HG02623 (cell line): ENCODE measurements around the gene TELO2.

ENCODE experiments used
- ATAC-seq: cut with Tn5 transposase; IDR thresholded peaks from one replicate; pipeline ENCODE4 v1.9.1; 2021; ENCODE audit warnings: moderate library complexity; ENCODE audit not compliant: unreplicated experiment

TELO2 gene

GRCh38 chr16:1492923-1493745 lies at the start of gene TELO2:
Gene TELO2 (plus strand): TSS chr16:1493360. CDS start chr16:1494282, 922 bp downstream.
- ATAC-seq: peak; percentile 62

- ATAC-seq: no peak
These were observed 49.7 kb upstream of the TELO2 start for GRCh38 chr16:1443403-1443973.

- ATAC-seq: no peak
These were observed 49.0 kb upstream of the TELO2 start, which contains the start of gene CCDC154 for GRCh38 chr16:1443980-1444729. Gene CCDC154 (minus strand): TSS chr16:1444556. CDS start chr16:1444322, 234 bp downstream.

- ATAC-seq: no peak
These were observed 48.2 kb upstream of the TELO2 start for GRCh38 chr16:1444730-1445517.

GRCh38 chr16:1445518-1446203 lies 47.5 kb upstream of the TELO2 start:
- ATAC-seq: no peak

GRCh38 chr16:1446296-1447080 lies 46.7 kb upstream of the TELO2 start:
- no peak for ATAC-seq

GRCh38 chr16:1447965-1448364 lies 45.2 kb upstream of the TELO2 start:
- ATAC-seq: no peak

GRCh38 chr16:1448536-1449116 lies 44.5 kb upstream of the TELO2 start:
- no peak for ATAC-seq

- ATAC-seq: no peak
These were observed 43.9 kb upstream of the TELO2 start for GRCh38 chr16:1449201-1449788.

GRCh38 chr16:1450218-1450617 lies 42.9 kb upstream of the TELO2 start:
- no peak for ATAC-seq

GRCh38 chr16:1450841-1451240 lies 42.3 kb upstream of the TELO2 start:
- no peak for ATAC-seq

GRCh38 chr16:1451702-1452392 lies 41.3 kb upstream of the TELO2 start:
- ATAC-seq: no peak

GRCh38 chr16:1452530-1452929 lies 40.6 kb upstream of the TELO2 start:
- ATAC-seq: no peak

- no peak for ATAC-seq
These were observed 39.8 kb upstream of the TELO2 start for GRCh38 chr16:1453316-1453715.

- ATAC-seq: no peak
These were observed 38.6 kb upstream of the TELO2 start for GRCh38 chr16:1454561-1454960.

GRCh38 chr16:1455190-1456171 lies 37.7 kb upstream of the TELO2 start:
- no peak for ATAC-seq

- no peak for ATAC-seq
These were observed 36.2 kb upstream of the TELO2 start for GRCh38 chr16:1456951-1457350.
